Measurements from ENCODE around the gene SGMS1.

GRCh38 chr10:50387007-50387731 is 236.6 kb downstream of the SGMS1 start:
- no peak for TF ChIP-seq POLR2A (IDR thresholded peaks at IDR 0.05)
- TF ChIP-seq CTCF (IDR thresholded peaks at IDR 0.05): no peak
